HepG2 (cell line): ENCODE data around the gene ZXDC. TPM values are rescaled to one million over a fixed set of nuclear protein-coding genes. Genes with fewer than 3 reads are reported as not detected.

ENCODE experiments used
- ATAC-seq: fragments of 200-7000 bp; cut with Tn5 transposase; 3 replicates; pipeline ENCODE4 v1.9.1; 2020; ENCODE audit warnings: mild to moderate bottlenecking, moderate library complexity
- BruUV-seq: library from RNA; stranded (reverse); fragments of 400-500 nt; replicated peaks from 2 replicates; lab custom pipeline; 2021; lab: Mats Ljungman, UMichigan
- CTCF ChIA-PET: fragments of 300-600 bp; formaldehyde crosslinking; extraction: SDS; loops from one replicate; lab custom pipeline; 2021; ENCODE audit warnings: low total read pairs, inconsistent platforms, low intra/inter-chr PET ratio; lab: Yijun Ruan, JAX
- POLR2A ChIA-PET: fragments of 350-600 bp; sonication (Branson Sonifier 250); formaldehyde crosslinking; loops from one replicate; lab custom pipeline; 2020; ENCODE audit warnings: antibody characterized with exemption, inconsistent platforms; lab: Yijun Ruan, JAX
- DNase-seq: peaks from one replicate; pipeline ENCODE4 v3.0.0-alpha.2; 2015; ENCODE audit warnings: low spot score
- FAIRE-seq: peaks from 3 replicates; lab custom pipeline; 2011; peaks lifted over from hg19 to GRCh38; lab: Jason Lieb, UNC
- H2AFZ ChIP-seq: one replicate; pipeline ENCODE4 v1.6.1; 2011; ENCODE audit warnings: low read length, inconsistent platforms
- H3K27ac ChIP-seq: fragments of 300-600 bp; 3 replicates; pipeline ENCODE4 v1.8.0; 2011; ENCODE audit warnings: mixed run types, mild to moderate bottlenecking, mixed read lengths, low read length, inconsistent platforms; ENCODE audit not compliant: insufficient read depth; ENCODE audit errors: extremely low read length
- H3K27me3 ChIP-seq, 2 experiments: fragments of 200-600 bp in 1 of 2; 2 replicates in 1 of 2; 3 replicates in 1 of 2; pipeline versions ENCODE4 v1.6.0 to v1.8.0; 2011; ENCODE audit warnings: low read length in 2 of 2, mild to moderate bottlenecking in 2 of 2, moderate library complexity in 2 of 2, inconsistent platforms in 1 of 2; ENCODE audit not compliant: insufficient read depth in 2 of 2, control insufficient read depth in 1 of 2
- H3K36me3 ChIP-seq, 2 experiments: fragments of 200-600 bp in 1 of 2; replicated peaks in 1 of 2; 2 replicates in 1 of 2; 3 replicates in 1 of 2; pipeline versions ENCODE4 v1.5.1 to v1.8.0; 2011; ENCODE audit warnings: low read length in 2 of 2, inconsistent platforms in 1 of 2; ENCODE audit not compliant: insufficient read depth in 2 of 2, control insufficient read depth in 1 of 2
- H3K4me1 ChIP-seq: 2 replicates; pipeline ENCODE4 v1.5.1; 2012; ENCODE audit warnings: low read length, inconsistent platforms; ENCODE audit not compliant: insufficient read depth
- H3K4me2 ChIP-seq: 2 replicates; pipeline ENCODE4 v1.6.0; 2011; ENCODE audit warnings: low read depth, low read length, inconsistent platforms
- H3K4me3 ChIP-seq, 3 experiments: fragments of 200-600 bp in 1 of 3; sonication (generic), shearing (Covaris generic) in 1 of 3; replicated peaks in 1 of 3; 2 replicates each; pipeline ENCODE4 v1.5.1; 2011 to 2016; ENCODE audit warnings: low read length in 3 of 3, inconsistent platforms in 2 of 3, low read depth in 2 of 3, mild to moderate bottlenecking in 2 of 3, control low read depth in 1 of 3, mixed read lengths in 1 of 3; ENCODE audit not compliant: insufficient read depth in 1 of 3
- H3K79me2 ChIP-seq: one replicate; pipeline ENCODE4 v1.6.1; 2011; ENCODE audit warnings: low read length, inconsistent platforms; ENCODE audit not compliant: insufficient read depth
- H3K9ac ChIP-seq: 2 replicates; pipeline ENCODE4 v1.6.0; 2011; ENCODE audit warnings: mild to moderate bottlenecking, low read depth, low read length, inconsistent platforms; ENCODE audit not compliant: insufficient read depth
- H3K9me3 ChIP-seq: 2 replicates; pipeline ENCODE4 v1.5.1; 2012; ENCODE audit warnings: mild to moderate bottlenecking, low read length
- H4K20me1 ChIP-seq: 2 replicates; pipeline ENCODE4 v1.6.0; 2011; ENCODE audit warnings: inconsistent platforms, mild to moderate bottlenecking, low read length, moderate library complexity; ENCODE audit not compliant: insufficient read depth
- ELF1 ChIP-seq: sonication (generic); formaldehyde crosslinking; IDR thresholded peaks from 2 replicates; pipeline ENCODE4 v1.4.0; 2020; ENCODE audit warnings: missing genetic modification reagents
- ETV5 ChIP-seq: IDR thresholded peaks from 2 replicates; pipeline ENCODE4 v1.6.1; 2018; ENCODE audit warnings: missing biosample characterization, missing genetic modification reagents, inconsistent platforms, borderline replicate concordance
- FIP1L1 ChIP-seq: fragments of 200-400 bp; formaldehyde crosslinking; IDR thresholded peaks from 2 replicates; pipeline ENCODE4 v1.6.1; 2018; ENCODE audit warnings: low read depth, mild to moderate bottlenecking, low read length, moderate library complexity, borderline replicate concordance; ENCODE audit not compliant: insufficient read depth
- HMGXB4 ChIP-seq, 2 experiments: sonication (generic) in 1 of 2; formaldehyde crosslinking in 1 of 2; IDR thresholded peaks; 2 replicates each; pipeline versions ENCODE4 v1.4.0 to v1.6.1; 2018 to 2020; ENCODE audit warnings: missing genetic modification reagents in 2 of 2, borderline replicate concordance in 1 of 2, low read depth in 1 of 2, mild to moderate bottlenecking in 1 of 2, missing biosample characterization in 1 of 2
- RAD21 ChIP-seq: fragments of 450-650 bp; formaldehyde crosslinking; IDR thresholded peaks from 2 replicates; pipeline ENCODE4 v1.5.0; 2020; ENCODE audit warnings: mild to moderate bottlenecking
- SAP130 ChIP-seq: IDR thresholded peaks from 2 replicates; pipeline ENCODE4 v1.6.1; 2016; ENCODE audit warnings: low read depth
- ZFX ChIP-seq: sonication (generic); formaldehyde crosslinking; IDR thresholded peaks from 2 replicates; pipeline ENCODE4 v1.4.0; 2020; ENCODE audit warnings: mild to moderate bottlenecking, low read depth, missing genetic modification reagents, moderate library complexity
- ZNF580 ChIP-seq: IDR thresholded peaks from 2 replicates; pipeline ENCODE4 v1.6.1; 2016; ENCODE audit warnings: low read depth, borderline replicate concordance
- WGBS: methylation state at CpG from one replicate; pipeline ENCODE4 v1.1.6; 2017; ENCODE audit warnings: low lambda C conversion rate; 5-methylcytosine and 5-hydroxymethylcytosine counted together
- in situ Hi-C: cut with HindIII; loops from 2 replicates; pipeline ENCODE4 v1.10.0; 2017; ENCODE audit warnings: low pct_unique_long_range_greater_than_20kb; ENCODE audit not compliant: extremely low pct_ligation_motif_present
- intact Hi-C: fragments of 100-400 bp; cut with micrococcal nuclease; formaldehyde crosslinking; loops from one replicate; pipeline ENCODE4 v1.10.0; 2022; ENCODE audit not compliant: unreplicated experiment
- polyA plus RNA-seq, 8 experiments: library from polyadenylated mRNA; depleted of rRNA in 3 of 8; stranded (reverse) in 7 of 8; unstranded in 1 of 8; fragments of >200 nt; fragmentation: Illumina TruSeq in 4 of 8; extraction: Trizol in 4 of 8; gene quantifications; 2 replicates each; pipeline versions ENCODE4 v1.2.1 to v1.2.3, GENCODE V29; 2011 to 2016; ENCODE audit warnings: low read depth in 4 of 8, missing spikeins in 1 of 8, mixed read lengths in 1 of 8; ENCODE audit not compliant: insufficient read depth in 1 of 8
- total RNA-seq, 5 experiments: library from RNA; depleted of rRNA; stranded (reverse); fragments of >200 nt; fragmentation: Illumina TruSeq; extraction: Trizol; gene quantifications; 2 replicates each; pipeline ENCODE4 v1.2.3, GENCODE V29; 2016; ENCODE audit warnings: low read depth in 1 of 5
- TF ChIP-seq, protein P1 (sequence below): sonication (generic); formaldehyde crosslinking; IDR thresholded peaks from 2 replicates; pipeline ENCODE4 v1.5.0; 2020; ENCODE audit warnings: mild to moderate bottlenecking, missing genetic modification reagents, moderate library complexity
- TF ChIP-seq, protein P2 (sequence below): sonication (generic); formaldehyde crosslinking; IDR thresholded peaks from 2 replicates; pipeline ENCODE4 v1.4.0; 2020; ENCODE audit warnings: missing genetic modification reagents
- TF ChIP-seq, protein P3 (sequence below): sonication (generic); formaldehyde crosslinking; IDR thresholded peaks from 2 replicates; pipeline ENCODE4 v1.5.0; 2020; ENCODE audit warnings: mild to moderate bottlenecking, missing genetic modification reagents
- TF ChIP-seq, protein P4 (sequence below): sonication (generic); formaldehyde crosslinking; IDR thresholded peaks from 2 replicates; pipeline ENCODE4 v1.5.1; 2020; ENCODE audit warnings: mild to moderate bottlenecking, moderate library complexity, missing genetic modification reagents

ZXDC gene
- total and polyA plus RNA-seq, 2 of the 13 experiments (the other 11 are each of a cell fraction or from before 2014, with no cell fraction given): 17.6 to 21.2 TPM

DNA sequence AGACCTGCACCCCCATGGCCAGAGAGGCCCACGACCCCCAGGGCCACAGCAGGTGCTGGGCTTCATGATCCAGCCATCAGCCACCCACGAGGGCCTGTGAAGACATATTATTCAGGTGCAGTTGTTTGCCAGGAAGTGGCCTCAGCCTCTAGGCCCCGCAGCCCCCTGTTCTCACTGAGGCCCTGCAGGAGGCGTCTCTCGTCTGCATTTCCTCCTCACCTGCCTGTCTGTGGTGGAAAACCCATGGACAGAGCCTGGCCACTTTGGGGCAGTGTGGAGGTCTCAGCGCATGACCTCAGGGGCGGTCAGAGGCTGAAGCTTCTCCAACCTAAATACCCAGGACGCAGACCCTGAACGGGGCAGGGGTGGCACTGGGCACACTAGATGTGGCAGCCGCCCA, 23.2 kb upstream of the ZXDC start:
- 20% methylated on average over 2 of the region's 10 CpGs for WGBS
- H3K79me2 ChIP-seq: no peaks in the 10 kb centered on the region
- H3K36me3 ChIP-seq: no peaks in the 10 kb centered on the region
- no peaks in the 10 kb centered on the region for H3K9me3 ChIP-seq
- FAIRE-seq: no peak
- peak; percentile 53 for DNase-seq
- H3K4me3 ChIP-seq: no peak overlapping the region; a peak in 1 of 6 replicates
- ATAC-seq: peak; percentile 87
- intact Hi-C loops: loop anchor here (1.0 to 10.0 kb wide), 3 partner anchors 9 to 56 kb away; partner anchors contain the start of gene C3orf22
- no peak overlapping the region for H3K27ac ChIP-seq
- H2AFZ ChIP-seq: no peak overlapping the region
- no TSS peak for BruUV-seq
- no peaks in the 10 kb centered on the region for H3K27me3 ChIP-seq
- ChIA-PET CTCF (no interaction called here), POLR2A (interaction anchor here (3.1 kb wide), 1 partner anchor 20 kb away, joined by 10 read pairs; the partner anchor contains the start of gene UROC1)
- H3K4me2 ChIP-seq: peak overlapping the region; percentile 30
- no peaks in the 10 kb centered on the region for H4K20me1 ChIP-seq
- H3K9ac ChIP-seq: no peak overlapping the region
- in situ Hi-C loops: no loop called here
- peaks cover 36% of the 10 kb centered on the region for H3K4me1 ChIP-seq
- TF ChIP-seq RAD21 (CRISPR knock-in tag): peak; percentile 80
- TF ChIP-seq, protein P1, sequence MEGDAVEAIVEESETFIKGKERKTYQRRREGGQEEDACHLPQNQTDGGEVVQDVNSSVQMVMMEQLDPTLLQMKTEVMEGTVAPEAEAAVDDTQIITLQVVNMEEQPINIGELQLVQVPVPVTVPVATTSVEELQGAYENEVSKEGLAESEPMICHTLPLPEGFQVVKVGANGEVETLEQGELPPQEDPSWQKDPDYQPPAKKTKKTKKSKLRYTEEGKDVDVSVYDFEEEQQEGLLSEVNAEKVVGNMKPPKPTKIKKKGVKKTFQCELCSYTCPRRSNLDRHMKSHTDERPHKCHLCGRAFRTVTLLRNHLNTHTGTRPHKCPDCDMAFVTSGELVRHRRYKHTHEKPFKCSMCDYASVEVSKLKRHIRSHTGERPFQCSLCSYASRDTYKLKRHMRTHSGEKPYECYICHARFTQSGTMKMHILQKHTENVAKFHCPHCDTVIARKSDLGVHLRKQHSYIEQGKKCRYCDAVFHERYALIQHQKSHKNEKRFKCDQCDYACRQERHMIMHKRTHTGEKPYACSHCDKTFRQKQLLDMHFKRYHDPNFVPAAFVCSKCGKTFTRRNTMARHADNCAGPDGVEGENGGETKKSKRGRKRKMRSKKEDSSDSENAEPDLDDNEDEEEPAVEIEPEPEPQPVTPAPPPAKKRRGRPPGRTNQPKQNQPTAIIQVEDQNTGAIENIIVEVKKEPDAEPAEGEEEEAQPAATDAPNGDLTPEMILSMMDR (CRISPR knock-in tag): peak; percentile 87
- 0 out of 2 replicates have a peak, but pooled peaks have one; percentile 24 for TF ChIP-seq SAP130 (CRISPR knock-in tag)
- TF ChIP-seq ZFX (CRISPR knock-in tag): peak; percentile 63
- TF ChIP-seq ZNF580 (CRISPR knock-in tag): peak; percentile 23; the same call in 1 of the 2 replicates
- TF ChIP-seq ELF1 (CRISPR knock-in tag): peak; percentile 60
- TF ChIP-seq HMGXB4 (CRISPR knock-in tag; IDR thresholded peaks at IDR 0.05; ENCODE audit: borderline replicate concordance in 1 of 2, low read depth in 1 of 2): peak; percentile 41 to 67; a peak in 3 of 4 replicates
- TF ChIP-seq FIP1L1: no peak
- TF ChIP-seq, protein P2, sequence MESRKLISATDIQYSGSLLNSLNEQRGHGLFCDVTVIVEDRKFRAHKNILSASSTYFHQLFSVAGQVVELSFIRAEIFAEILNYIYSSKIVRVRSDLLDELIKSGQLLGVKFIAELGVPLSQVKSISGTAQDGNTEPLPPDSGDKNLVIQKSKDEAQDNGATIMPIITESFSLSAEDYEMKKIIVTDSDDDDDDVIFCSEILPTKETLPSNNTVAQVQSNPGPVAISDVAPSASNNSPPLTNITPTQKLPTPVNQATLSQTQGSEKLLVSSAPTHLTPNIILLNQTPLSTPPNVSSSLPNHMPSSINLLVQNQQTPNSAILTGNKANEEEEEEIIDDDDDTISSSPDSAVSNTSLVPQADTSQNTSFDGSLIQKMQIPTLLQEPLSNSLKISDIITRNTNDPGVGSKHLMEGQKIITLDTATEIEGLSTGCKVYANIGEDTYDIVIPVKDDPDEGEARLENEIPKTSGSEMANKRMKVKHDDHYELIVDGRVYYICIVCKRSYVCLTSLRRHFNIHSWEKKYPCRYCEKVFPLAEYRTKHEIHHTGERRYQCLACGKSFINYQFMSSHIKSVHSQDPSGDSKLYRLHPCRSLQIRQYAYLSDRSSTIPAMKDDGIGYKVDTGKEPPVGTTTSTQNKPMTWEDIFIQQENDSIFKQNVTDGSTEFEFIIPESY: peak; percentile 60; the same call in 1 of the 2 replicates
- TF ChIP-seq ETV5 (CRISPR knock-in tag): peak; percentile 50; the same call in 1 of the 2 replicates
- TF ChIP-seq, protein P3, sequence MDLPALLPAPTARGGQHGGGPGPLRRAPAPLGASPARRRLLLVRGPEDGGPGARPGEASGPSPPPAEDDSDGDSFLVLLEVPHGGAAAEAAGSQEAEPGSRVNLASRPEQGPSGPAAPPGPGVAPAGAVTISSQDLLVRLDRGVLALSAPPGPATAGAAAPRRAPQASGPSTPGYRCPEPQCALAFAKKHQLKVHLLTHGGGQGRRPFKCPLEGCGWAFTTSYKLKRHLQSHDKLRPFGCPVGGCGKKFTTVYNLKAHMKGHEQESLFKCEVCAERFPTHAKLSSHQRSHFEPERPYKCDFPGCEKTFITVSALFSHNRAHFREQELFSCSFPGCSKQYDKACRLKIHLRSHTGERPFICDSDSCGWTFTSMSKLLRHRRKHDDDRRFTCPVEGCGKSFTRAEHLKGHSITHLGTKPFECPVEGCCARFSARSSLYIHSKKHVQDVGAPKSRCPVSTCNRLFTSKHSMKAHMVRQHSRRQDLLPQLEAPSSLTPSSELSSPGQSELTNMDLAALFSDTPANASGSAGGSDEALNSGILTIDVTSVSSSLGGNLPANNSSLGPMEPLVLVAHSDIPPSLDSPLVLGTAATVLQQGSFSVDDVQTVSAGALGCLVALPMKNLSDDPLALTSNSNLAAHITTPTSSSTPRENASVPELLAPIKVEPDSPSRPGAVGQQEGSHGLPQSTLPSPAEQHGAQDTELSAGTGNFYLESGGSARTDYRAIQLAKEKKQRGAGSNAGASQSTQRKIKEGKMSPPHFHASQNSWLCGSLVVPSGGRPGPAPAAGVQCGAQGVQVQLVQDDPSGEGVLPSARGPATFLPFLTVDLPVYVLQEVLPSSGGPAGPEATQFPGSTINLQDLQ (CRISPR knock-in tag): no peak
- TF ChIP-seq, protein P4, sequence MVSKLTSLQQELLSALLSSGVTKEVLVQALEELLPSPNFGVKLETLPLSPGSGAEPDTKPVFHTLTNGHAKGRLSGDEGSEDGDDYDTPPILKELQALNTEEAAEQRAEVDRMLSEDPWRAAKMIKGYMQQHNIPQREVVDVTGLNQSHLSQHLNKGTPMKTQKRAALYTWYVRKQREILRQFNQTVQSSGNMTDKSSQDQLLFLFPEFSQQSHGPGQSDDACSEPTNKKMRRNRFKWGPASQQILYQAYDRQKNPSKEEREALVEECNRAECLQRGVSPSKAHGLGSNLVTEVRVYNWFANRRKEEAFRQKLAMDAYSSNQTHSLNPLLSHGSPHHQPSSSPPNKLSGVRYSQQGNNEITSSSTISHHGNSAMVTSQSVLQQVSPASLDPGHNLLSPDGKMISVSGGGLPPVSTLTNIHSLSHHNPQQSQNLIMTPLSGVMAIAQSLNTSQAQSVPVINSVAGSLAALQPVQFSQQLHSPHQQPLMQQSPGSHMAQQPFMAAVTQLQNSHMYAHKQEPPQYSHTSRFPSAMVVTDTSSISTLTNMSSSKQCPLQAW (CRISPR knock-in tag): 0 out of 2 replicates have a peak, but pooled peaks have one; percentile 35
